IMR-90 (cell line): ENCODE results near the gene OR13C9. TPM values are rescaled to one million over a fixed set of nuclear protein-coding genes. Genes with fewer than 3 reads are reported as not detected.

Experiments
- polyA plus RNA-seq, 3 experiments: library from polyadenylated mRNA; depleted of rRNA; stranded (reverse); fragments of >200 nt; gene quantifications; 2 replicates each; pipeline ENCODE4 v1.2.3, GENCODE V29; 2012; ENCODE audit warnings: low replicate concordance in 1 of 3
- total RNA-seq: library from RNA; depleted of rRNA; stranded (reverse); fragments of >200 nt; gene quantifications from 2 replicates; pipeline ENCODE4 v1.2.3, GENCODE V29; 2012; rRNA removed

OR13C9 gene
- total and polyA plus RNA-seq, 2 of the 4 experiments (the other 2 are of a cell fraction) = not detected

Other genes starting within 250 kb of the OR13C9 start
- not detected in 2 replicates for gene OR13F1, start 113.9 kb downstream of the OR13C9 start, total RNA-seq
- gene OR13F1, start 113.9 kb downstream of the OR13C9 start, polyA plus RNA-seq (2012; rRNA removed) = not detected in 2 replicates
- not detected in 2 replicates for gene OR13C4, start 91.0 kb downstream of the OR13C9 start, total RNA-seq
- gene OR13C4, start 91.0 kb downstream of the OR13C9 start, polyA plus RNA-seq (2012; rRNA removed) = not detected in 2 replicates
- gene OR13C3, start 81.3 kb downstream of the OR13C9 start, total RNA-seq = not detected in 2 replicates
- not detected in 2 replicates for gene OR13C3, start 81.3 kb downstream of the OR13C9 start, polyA plus RNA-seq (2012; rRNA removed)
- gene OR13C8, start 49.0 kb downstream of the OR13C9 start, total RNA-seq = not detected in 2 replicates
- not detected in 2 replicates for gene OR13C8, start 49.0 kb downstream of the OR13C9 start, polyA plus RNA-seq (2012; rRNA removed)
- not detected in 2 replicates for gene OR13C5, start 18.8 kb downstream of the OR13C9 start, total RNA-seq
- gene OR13C5, start 18.8 kb downstream of the OR13C9 start, polyA plus RNA-seq (2012; rRNA removed) = not detected in 2 replicates
- gene OR13C2, start 12.6 kb downstream of the OR13C9 start, total RNA-seq = not detected in 2 replicates
- not detected in 2 replicates for gene OR13C2, start 12.6 kb downstream of the OR13C9 start, polyA plus RNA-seq (2012; rRNA removed)
- gene OR13D1, start 76.3 kb upstream of the OR13C9 start, total RNA-seq = not detected in 2 replicates
- not detected in 2 replicates for gene OR13D1, start 76.3 kb upstream of the OR13C9 start, polyA plus RNA-seq (2012; rRNA removed)
- gene NIPSNAP3A, start 129.5 kb upstream of the OR13C9 start, total RNA-seq = 32.1 and 40.0 TPM in 2 replicates
- 16.2 and 21.4 TPM in 2 replicates for gene NIPSNAP3A, start 129.5 kb upstream of the OR13C9 start, polyA plus RNA-seq (2012; rRNA removed)
- gene NIPSNAP3B, start 145.9 kb upstream of the OR13C9 start, total RNA-seq = 0.18 and 0.28 TPM in 2 replicates
- gene NIPSNAP3B, start 145.9 kb upstream of the OR13C9 start, polyA plus RNA-seq (2012; rRNA removed) = 0.24 and 0.33 TPM in 2 replicates